ENCODE measurements around the gene CPXM2. TPM values are rescaled to one million over a fixed set of nuclear protein-coding genes. Genes with fewer than 3 reads are reported as not detected.

CPXM2 gene
- polyA plus RNA-seq, 1 donor (not counting 4 experiments of a cell fraction or from before 2014, with no cell fraction given): 0.03 TPM

DNA sequence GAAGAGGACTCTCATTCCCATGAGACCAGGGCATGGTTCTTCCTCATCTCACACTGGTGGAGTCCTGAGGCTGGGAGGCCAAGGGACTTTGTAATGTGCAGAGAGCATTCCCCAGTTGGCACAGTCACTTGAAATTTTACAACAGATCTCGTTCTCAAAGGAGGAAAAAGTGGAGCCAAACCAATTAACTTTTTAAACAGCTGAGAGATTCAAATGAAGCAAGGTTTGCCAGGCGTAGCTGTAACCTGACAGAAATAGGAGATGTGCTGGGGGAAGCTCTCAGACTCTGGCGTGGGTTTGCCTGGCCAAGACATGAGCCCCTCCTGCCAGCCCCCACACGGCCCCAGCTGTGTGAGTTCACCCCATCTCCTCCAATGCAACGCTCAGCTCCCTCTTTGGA is 12.0 kb upstream of the CPXM2 start:
- H3K9ac ChIP-seq (ENCODE audit: control insufficient read depth, extremely low read depth, insufficient read depth, low read length): no peak overlapping the region
- dilution Hi-C loops (cut with MboI; ENCODE audit: extremely low pct_ligation_motif_present, low sequenced_read_pairs): no loop called here
- H3K36me3 ChIP-seq (ENCODE audit: control insufficient read depth in 2 of 2, extremely low read depth in 1 of 2, insufficient read depth in 2 of 2, low read length in 2 of 2): no peaks in the 10 kb centered on the region
- H3K79me2 ChIP-seq (ENCODE audit: control insufficient read depth, insufficient read depth, low read length): no peaks in the 10 kb centered on the region
- peaks cover 15% of the 10 kb centered on the region for H3K27me3 ChIP-seq (ENCODE audit: control insufficient read depth, extremely low read depth, insufficient read depth, low read length)
- FAIRE-seq (no peak), DNase-seq (ENCODE audit: low read depth, low spot score) (no peak)
- no peaks in the 10 kb centered on the region for H3K4me1 ChIP-seq (ENCODE audit: control insufficient read depth, extremely low read depth, insufficient read depth, low read length)
- no peak for TF ChIP-seq EZH2 (IDR thresholded peaks at IDR 0.05; ENCODE audit: low read length)
- TF ChIP-seq, protein P1, sequence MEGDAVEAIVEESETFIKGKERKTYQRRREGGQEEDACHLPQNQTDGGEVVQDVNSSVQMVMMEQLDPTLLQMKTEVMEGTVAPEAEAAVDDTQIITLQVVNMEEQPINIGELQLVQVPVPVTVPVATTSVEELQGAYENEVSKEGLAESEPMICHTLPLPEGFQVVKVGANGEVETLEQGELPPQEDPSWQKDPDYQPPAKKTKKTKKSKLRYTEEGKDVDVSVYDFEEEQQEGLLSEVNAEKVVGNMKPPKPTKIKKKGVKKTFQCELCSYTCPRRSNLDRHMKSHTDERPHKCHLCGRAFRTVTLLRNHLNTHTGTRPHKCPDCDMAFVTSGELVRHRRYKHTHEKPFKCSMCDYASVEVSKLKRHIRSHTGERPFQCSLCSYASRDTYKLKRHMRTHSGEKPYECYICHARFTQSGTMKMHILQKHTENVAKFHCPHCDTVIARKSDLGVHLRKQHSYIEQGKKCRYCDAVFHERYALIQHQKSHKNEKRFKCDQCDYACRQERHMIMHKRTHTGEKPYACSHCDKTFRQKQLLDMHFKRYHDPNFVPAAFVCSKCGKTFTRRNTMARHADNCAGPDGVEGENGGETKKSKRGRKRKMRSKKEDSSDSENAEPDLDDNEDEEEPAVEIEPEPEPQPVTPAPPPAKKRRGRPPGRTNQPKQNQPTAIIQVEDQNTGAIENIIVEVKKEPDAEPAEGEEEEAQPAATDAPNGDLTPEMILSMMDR (optimal IDR thresholded peaks at IDR 0.05 in 1 of 3, IDR thresholded peaks at IDR 0.05 in 1 of 3, conservative IDR thresholded peaks at IDR 0.05 in 1 of 3; ENCODE audit: extremely low read depth in 1 of 3, insufficient read depth in 2 of 3, low read length in 3 of 3): no peak
- no peaks in the 10 kb centered on the region for H3K9me3 ChIP-seq (ENCODE audit: control insufficient read depth, low read depth, low read length)
- H3K4me2 ChIP-seq (ENCODE audit: control insufficient read depth, extremely low read depth, insufficient read depth, low read depth, low read length): no peak overlapping the region
- no peaks in the 10 kb centered on the region for H3K9me1 ChIP-seq (ENCODE audit: control insufficient read depth, extremely low read depth, insufficient read depth, low read length)
- H3K4me3 ChIP-seq (ENCODE audit: control insufficient read depth in 2 of 3, extremely low read depth in 1 of 3, insufficient read depth in 2 of 3, low read depth in 1 of 3, low read length in 3 of 3): no peak overlapping the region
- H2AFZ ChIP-seq (ENCODE audit: control insufficient read depth, low read length): no peak overlapping the region
- H4K20me1 ChIP-seq (ENCODE audit: control insufficient read depth, extremely low read depth, insufficient read depth, low read length): no peaks in the 10 kb centered on the region
- H3K27ac ChIP-seq (ENCODE audit: control insufficient read depth, insufficient read depth, low read length): no peak overlapping the region

DNA sequence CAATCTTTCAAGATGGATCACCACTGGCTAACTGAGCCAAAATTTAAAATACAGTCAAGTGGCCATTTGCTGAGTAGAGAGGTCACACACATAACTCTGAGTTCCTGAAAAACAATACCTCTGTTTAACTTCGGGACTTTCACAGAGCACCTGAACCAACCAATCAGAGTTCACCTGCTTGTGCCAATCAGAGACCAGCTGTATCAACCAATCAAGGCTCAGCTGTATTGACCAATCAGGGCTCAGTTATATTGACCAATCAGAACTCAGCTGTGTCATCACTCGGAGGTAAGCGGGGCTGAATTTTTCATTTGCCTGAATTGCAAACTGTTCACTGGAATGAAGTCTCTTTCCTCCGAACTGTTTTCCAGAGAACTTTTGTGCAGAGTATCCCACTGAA is 10.0 kb upstream of the CPXM2 start:
- no peaks in the 10 kb centered on the region for H3K4me1 ChIP-seq (ENCODE audit: control insufficient read depth, extremely low read depth, insufficient read depth, low read length)
- H3K9me1 ChIP-seq (ENCODE audit: control insufficient read depth, extremely low read depth, insufficient read depth, low read length): no peaks in the 10 kb centered on the region
- no peak overlapping the region for H3K9ac ChIP-seq (ENCODE audit: control insufficient read depth, extremely low read depth, insufficient read depth, low read length)
- no peaks in the 10 kb centered on the region for H4K20me1 ChIP-seq (ENCODE audit: control insufficient read depth, extremely low read depth, insufficient read depth, low read length)
- no peaks in the 10 kb centered on the region for H3K79me2 ChIP-seq (ENCODE audit: control insufficient read depth, insufficient read depth, low read length)
- DNase-seq (ENCODE audit: low read depth, low spot score): no peak
- dilution Hi-C loops (cut with MboI; ENCODE audit: extremely low pct_ligation_motif_present, low sequenced_read_pairs): no loop called here
- TF ChIP-seq, protein P1 (optimal IDR thresholded peaks at IDR 0.05 in 1 of 3, IDR thresholded peaks at IDR 0.05 in 1 of 3, conservative IDR thresholded peaks at IDR 0.05 in 1 of 3; ENCODE audit: extremely low read depth in 1 of 3, insufficient read depth in 2 of 3, low read length in 3 of 3): no peak
- no peak for TF ChIP-seq EZH2 (IDR thresholded peaks at IDR 0.05; ENCODE audit: low read length)
- H3K27ac ChIP-seq (ENCODE audit: control insufficient read depth, insufficient read depth, low read length): no peak overlapping the region
- H3K36me3 ChIP-seq (ENCODE audit: control insufficient read depth in 2 of 2, extremely low read depth in 1 of 2, insufficient read depth in 2 of 2, low read length in 2 of 2): no peaks in the 10 kb centered on the region
- H3K27me3 ChIP-seq (ENCODE audit: control insufficient read depth, extremely low read depth, insufficient read depth, low read length): peaks cover under 1% of the 10 kb centered on the region
- FAIRE-seq: no peak
- H2AFZ ChIP-seq (ENCODE audit: control insufficient read depth, low read length): no peak overlapping the region
- no peak overlapping the region for H3K4me3 ChIP-seq (ENCODE audit: control insufficient read depth in 2 of 3, extremely low read depth in 1 of 3, insufficient read depth in 2 of 3, low read depth in 1 of 3, low read length in 3 of 3)
- no peaks in the 10 kb centered on the region for H3K9me3 ChIP-seq (ENCODE audit: control insufficient read depth, low read depth, low read length)
- no peak overlapping the region for H3K4me2 ChIP-seq (ENCODE audit: control insufficient read depth, extremely low read depth, insufficient read depth, low read depth, low read length)
